ENCODE results near the gene COMMD1.

The COMMD1 gene

DNA sequence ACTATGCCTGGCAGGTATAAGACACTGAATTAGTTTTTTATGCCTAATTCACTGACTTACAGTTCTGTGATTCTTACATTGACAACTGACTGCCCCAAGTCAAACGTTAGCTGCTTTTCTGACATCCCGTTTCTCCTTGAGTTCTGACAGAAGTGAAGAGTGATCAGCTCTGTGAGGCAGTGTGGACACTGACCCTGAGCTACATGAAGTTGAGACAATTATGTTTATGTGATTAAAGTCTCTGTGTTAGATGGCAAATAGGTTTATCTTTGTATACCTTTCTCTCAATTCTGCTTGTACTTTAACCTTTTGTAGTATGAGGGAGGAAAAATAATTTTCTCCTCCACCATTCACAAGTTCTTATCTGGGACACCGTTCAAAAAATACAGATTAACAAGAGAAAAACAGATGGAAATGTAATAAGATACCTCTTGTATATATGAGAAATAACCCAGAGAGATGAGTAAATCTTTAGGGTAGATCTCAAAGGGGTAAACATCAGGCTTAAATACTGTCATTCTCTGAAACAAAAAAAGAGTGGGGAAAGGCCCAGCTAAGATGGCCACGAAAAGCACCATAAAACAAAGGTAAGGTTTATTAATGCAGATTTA lies 205.0 kb downstream of the COMMD1 start:
- H3K4me2 ChIP-seq (ENCODE audit: low read length, poor library complexity, severe bottlenecking) = no peak overlapping the region
- no peak for DNase-seq
- H2BK12ac ChIP-seq (ENCODE audit: low read length in 2 of 2) = no peak overlapping the region
- no peak overlapping the region for H3K9ac ChIP-seq (ENCODE audit: low read length)
- H2BK15ac ChIP-seq (ENCODE audit: low read depth, poor library complexity, severe bottlenecking) = no peak overlapping the region
- H2AK5ac ChIP-seq (ENCODE audit: low read length, severe bottlenecking) = no peak overlapping the region
- no peak overlapping the region for H2AFZ ChIP-seq (ENCODE audit: low read depth, low read length)
- no peaks in the 10 kb centered on the region for H3K9me3 ChIP-seq (ENCODE audit: control insufficient read depth, low read length)
- no peaks in the 10 kb centered on the region for H3K27me3 ChIP-seq (ENCODE audit: control insufficient read depth in 1 of 2, insufficient read depth in 1 of 2, low read length in 2 of 2)
- H3K14ac ChIP-seq (ENCODE audit: low read length in 2 of 2) = no peak overlapping the region
- H3K27ac ChIP-seq (ENCODE audit: low read length, poor library complexity, severe bottlenecking) = no peak overlapping the region
- 87% methylated on average over 3 of the region's 4 CpGs for WGBS
- no peak overlapping the region for H3K18ac ChIP-seq (ENCODE audit: low read depth in 1 of 2, low read length in 2 of 2)
- no peak overlapping the region for H3K4ac ChIP-seq (ENCODE audit: low read depth in 1 of 2, low read length in 2 of 2)
- H3K4me3 ChIP-seq (ENCODE audit: insufficient read depth in 1 of 2, low read depth in 1 of 2, low read length in 2 of 2) = no peak overlapping the region
- no peak overlapping the region for H4K91ac ChIP-seq (ENCODE audit: low read length)
- H3K4me1 ChIP-seq (ENCODE audit: control insufficient read depth, insufficient read depth, low read depth, low read length) = peaks cover 2% of the 10 kb centered on the region
- no peak overlapping the region for H2BK5ac ChIP-seq (ENCODE audit: low read depth, low read length, poor library complexity, severe bottlenecking)
- H3K36me3 ChIP-seq (ENCODE audit: control insufficient read depth in 1 of 2, insufficient read depth in 2 of 2, low read depth in 1 of 2, low read length in 2 of 2) = no peaks in the 10 kb centered on the region
- no peak overlapping the region for H4K8ac ChIP-seq (ENCODE audit: low read length)
- H3K23ac ChIP-seq (ENCODE audit: low read length in 2 of 2) = no peak overlapping the region
- no peak overlapping the region for H2BK120ac ChIP-seq (ENCODE audit: low read depth, low read length)
- peaks cover 7% of the 10 kb centered on the region for H3K79me1 ChIP-seq (replicated peaks; ENCODE audit: low read length, poor library complexity, severe bottlenecking)

DNA sequence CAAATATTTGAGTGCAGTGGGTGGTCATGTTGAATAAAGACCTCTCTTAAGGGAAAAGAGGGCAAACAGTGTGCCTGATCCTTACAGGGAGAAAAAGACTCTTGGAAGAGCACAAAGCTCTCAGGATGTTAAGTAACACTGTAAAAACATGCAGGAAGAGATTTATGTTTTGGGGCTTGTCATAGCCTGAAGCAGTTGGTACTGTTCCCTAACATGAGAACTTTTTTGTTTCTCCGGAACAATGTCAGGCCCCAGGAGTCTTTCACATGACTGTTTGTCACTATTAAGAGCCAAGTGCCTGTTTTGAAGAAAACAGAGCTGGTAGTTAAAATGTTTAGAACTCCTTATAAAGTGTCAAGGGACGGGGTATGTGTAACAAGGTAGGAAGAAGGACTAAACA lies 206.7 kb downstream of the COMMD1 start:
- Histone ChIP-seq H2BK120ac (ENCODE audit: low read depth, low read length) (no peak overlapping the region), H3K4me2 (ENCODE audit: low read length, poor library complexity, severe bottlenecking) (no peak overlapping the region), H2AK5ac (ENCODE audit: low read length, severe bottlenecking) (no peak overlapping the region), H4K8ac (ENCODE audit: low read length) (no peak overlapping the region), H4K91ac (ENCODE audit: low read length) (no peak overlapping the region), H3K9me3 (ENCODE audit: control insufficient read depth, low read length) (no peaks in the 10 kb centered on the region), H2AFZ (ENCODE audit: low read depth, low read length) (no peak overlapping the region), H2BK15ac (ENCODE audit: low read depth, poor library complexity, severe bottlenecking) (no peak overlapping the region), H3K14ac (ENCODE audit: low read length in 2 of 2) (no peak overlapping the region), H3K79me1 (replicated peaks; ENCODE audit: low read length, poor library complexity, severe bottlenecking) (peaks cover 7% of the 10 kb centered on the region), H3K27ac (ENCODE audit: low read length, poor library complexity, severe bottlenecking) (no peak overlapping the region), H2BK12ac (ENCODE audit: low read length in 2 of 2) (no peak overlapping the region), H3K36me3 (ENCODE audit: control insufficient read depth in 1 of 2, insufficient read depth in 2 of 2, low read depth in 1 of 2, low read length in 2 of 2) (no peaks in the 10 kb centered on the region), H3K27me3 (ENCODE audit: control insufficient read depth in 1 of 2, insufficient read depth in 1 of 2, low read length in 2 of 2) (no peaks in the 10 kb centered on the region), H3K4ac (ENCODE audit: low read depth in 1 of 2, low read length in 2 of 2) (no peak overlapping the region), H3K18ac (ENCODE audit: low read depth in 1 of 2, low read length in 2 of 2) (no peak overlapping the region), H2BK5ac (ENCODE audit: low read depth, low read length, poor library complexity, severe bottlenecking) (no peak overlapping the region), H3K4me3 (ENCODE audit: insufficient read depth in 1 of 2, low read depth in 1 of 2, low read length in 2 of 2) (no peak overlapping the region), H3K4me1 (ENCODE audit: control insufficient read depth, insufficient read depth, low read depth, low read length) (peaks cover 2% of the 10 kb centered on the region), H3K23ac (ENCODE audit: low read length in 2 of 2) (no peak overlapping the region), H3K9ac (ENCODE audit: low read length) (peak overlapping the region; percentile 42)
- DNase-seq = peak; percentile 48
- WGBS = 46% methylated on average over 2 of the region's 2 CpGs

DNA sequence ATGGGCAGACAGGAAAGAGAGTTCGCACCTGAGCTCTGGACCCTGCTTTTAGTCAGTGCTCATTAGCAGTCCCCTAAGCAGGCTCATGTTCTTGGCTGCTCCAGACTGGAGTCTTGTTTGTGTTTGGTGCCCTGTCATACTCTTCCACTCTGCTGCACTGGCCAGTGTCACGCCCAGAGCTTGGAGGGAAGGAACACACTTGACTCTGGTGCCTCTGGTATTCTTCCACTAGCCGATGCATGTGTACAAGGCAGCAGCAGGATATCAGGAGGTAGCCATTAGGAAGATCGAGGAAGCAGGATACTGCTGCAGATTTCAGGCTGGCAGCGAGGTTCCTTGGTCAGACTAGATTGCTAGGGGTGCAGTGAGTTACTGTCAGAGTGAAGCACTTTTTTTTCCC lies 209.1 kb downstream of the COMMD1 start:
- Histone ChIP-seq H2AK5ac (ENCODE audit: low read length, severe bottlenecking) (no peak overlapping the region), H3K4ac (ENCODE audit: low read depth in 1 of 2, low read length in 2 of 2) (no peak overlapping the region), H4K8ac (ENCODE audit: low read length) (no peak overlapping the region), H2AFZ (ENCODE audit: low read depth, low read length) (no peak overlapping the region), H2BK15ac (ENCODE audit: low read depth, poor library complexity, severe bottlenecking) (no peak overlapping the region), H3K4me1 (ENCODE audit: control insufficient read depth, insufficient read depth, low read depth, low read length) (peaks cover 2% of the 10 kb centered on the region), H4K91ac (ENCODE audit: low read length) (peak overlapping the region; percentile 3), H3K4me2 (ENCODE audit: low read length, poor library complexity, severe bottlenecking) (no peak overlapping the region), H2BK5ac (ENCODE audit: low read depth, low read length, poor library complexity, severe bottlenecking) (no peak overlapping the region), H3K9me3 (ENCODE audit: control insufficient read depth, low read length) (no peaks in the 10 kb centered on the region), H3K9ac (ENCODE audit: low read length) (no peak overlapping the region), H3K18ac (ENCODE audit: low read depth in 1 of 2, low read length in 2 of 2) (no peak overlapping the region), H3K14ac (ENCODE audit: low read length in 2 of 2) (peak overlapping the region in 1 of 2 experiments; percentile 61), H3K4me3 (ENCODE audit: insufficient read depth in 1 of 2, low read depth in 1 of 2, low read length in 2 of 2) (no peak overlapping the region), H3K36me3 (ENCODE audit: control insufficient read depth in 1 of 2, insufficient read depth in 2 of 2, low read depth in 1 of 2, low read length in 2 of 2) (no peaks in the 10 kb centered on the region), H2BK12ac (ENCODE audit: low read length in 2 of 2) (no peak overlapping the region), H3K79me1 (replicated peaks; ENCODE audit: low read length, poor library complexity, severe bottlenecking) (peaks cover 7% of the 10 kb centered on the region), H3K27me3 (ENCODE audit: control insufficient read depth in 1 of 2, insufficient read depth in 1 of 2, low read length in 2 of 2) (no peaks in the 10 kb centered on the region), H3K27ac (ENCODE audit: low read length, poor library complexity, severe bottlenecking) (no peak overlapping the region), H3K23ac (ENCODE audit: low read length in 2 of 2) (no peak overlapping the region), H2BK120ac (ENCODE audit: low read depth, low read length) (no peak overlapping the region)
- peak; percentile 38 for DNase-seq
- WGBS = 63% methylated on average over 5 of the region's 5 CpGs

DNA sequence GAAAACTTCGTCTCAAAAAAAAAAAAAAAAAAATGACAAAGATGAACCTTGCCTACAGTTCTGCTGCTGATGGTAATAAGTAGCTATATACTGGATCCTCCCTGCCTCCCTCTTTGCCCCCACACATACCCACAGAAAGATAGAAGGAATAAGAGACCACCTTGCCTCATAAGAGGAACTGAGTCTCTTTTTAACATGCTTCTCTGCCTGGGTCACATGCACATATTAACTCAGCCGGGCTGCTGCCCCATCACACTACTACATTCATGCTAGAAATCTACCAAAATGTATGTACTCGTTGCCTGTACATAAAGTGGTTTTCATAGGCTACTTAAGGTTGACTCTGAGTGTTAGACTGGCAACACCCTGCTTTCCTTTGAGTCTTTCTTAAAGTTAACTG lies 211.5 kb downstream of the COMMD1 start:
- Histone ChIP-seq H3K4ac (ENCODE audit: low read depth in 1 of 2, low read length in 2 of 2) (no peak overlapping the region), H2BK12ac (ENCODE audit: low read length in 2 of 2) (no peak overlapping the region), H4K91ac (ENCODE audit: low read length) (no peak overlapping the region), H3K4me1 (ENCODE audit: control insufficient read depth, insufficient read depth, low read depth, low read length) (peaks cover 2% of the 10 kb centered on the region), H2BK120ac (ENCODE audit: low read depth, low read length) (no peak overlapping the region), H3K36me3 (ENCODE audit: control insufficient read depth in 1 of 2, insufficient read depth in 2 of 2, low read depth in 1 of 2, low read length in 2 of 2) (no peaks in the 10 kb centered on the region), H3K9me3 (ENCODE audit: control insufficient read depth, low read length) (no peaks in the 10 kb centered on the region), H3K27me3 (ENCODE audit: control insufficient read depth in 1 of 2, insufficient read depth in 1 of 2, low read length in 2 of 2) (no peaks in the 10 kb centered on the region), H2AFZ (ENCODE audit: low read depth, low read length) (no peak overlapping the region), H4K8ac (ENCODE audit: low read length) (no peak overlapping the region), H2BK5ac (ENCODE audit: low read depth, low read length, poor library complexity, severe bottlenecking) (no peak overlapping the region), H3K14ac (ENCODE audit: low read length in 2 of 2) (no peak overlapping the region), H3K79me1 (replicated peaks; ENCODE audit: low read length, poor library complexity, severe bottlenecking) (peaks cover 3% of the 10 kb centered on the region), H3K23ac (ENCODE audit: low read length in 2 of 2) (no peak overlapping the region), H3K4me2 (ENCODE audit: low read length, poor library complexity, severe bottlenecking) (no peak overlapping the region), H3K4me3 (ENCODE audit: insufficient read depth in 1 of 2, low read depth in 1 of 2, low read length in 2 of 2) (no peak overlapping the region), H2BK15ac (ENCODE audit: low read depth, poor library complexity, severe bottlenecking) (no peak overlapping the region), H3K9ac (ENCODE audit: low read length) (no peak overlapping the region), H2AK5ac (ENCODE audit: low read length, severe bottlenecking) (no peak overlapping the region), H3K18ac (ENCODE audit: low read depth in 1 of 2, low read length in 2 of 2) (no peak overlapping the region), H3K27ac (ENCODE audit: low read length, poor library complexity, severe bottlenecking) (no peak overlapping the region)
- WGBS = 100% methylated on average over 2 of the region's 3 CpGs
- no peak for DNase-seq

Data from mesenchymal stem cell (in vitro differentiated cells and primary cell).